ENCODE measurements around the gene VGLL4. TPM values are rescaled to one million over a fixed set of nuclear protein-coding genes. Genes with fewer than 3 reads are reported as not detected.

Gene VGLL4
- total RNA-seq, 5 donors from 2014 or later (not counting 1 experiment from before 2014, with no cell fraction given) = 24.7 to 33.4 (median 28.4) TPM

DNA sequence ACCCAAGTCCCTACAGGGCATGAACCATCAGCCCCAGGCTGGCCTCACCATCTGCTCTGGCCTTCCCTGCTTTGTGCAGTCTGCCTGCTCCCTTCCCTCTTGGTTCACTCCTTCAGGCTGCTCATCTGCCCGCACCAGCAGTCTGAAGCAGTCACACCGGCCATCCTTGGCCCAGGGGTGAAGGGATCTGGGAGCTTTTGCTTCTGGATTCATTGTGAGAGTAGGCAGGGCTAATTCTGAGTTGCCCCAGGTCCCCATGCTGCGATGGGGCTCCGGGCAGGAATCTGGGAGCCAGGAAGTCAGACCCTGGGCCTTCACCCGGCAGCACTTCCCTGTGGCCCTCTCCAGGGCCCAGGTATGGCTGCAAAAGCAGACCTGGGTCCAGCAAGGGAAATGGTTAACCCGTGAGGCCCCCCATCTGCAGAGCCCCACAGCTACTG lies 99.7 kb downstream of the VGLL4 start:
- Histone ChIP-seq H3K27ac (ENCODE audit: low read length) (no peak overlapping the region), H3K4me3 (ENCODE audit: control insufficient read depth in 1 of 2, extremely low read depth in 1 of 2, low read length in 1 of 2) (no peak overlapping the region), H3K36me3 (ENCODE audit: control insufficient read depth in 2 of 2, extremely low read depth in 1 of 2, insufficient read depth in 1 of 2, low read length in 1 of 2) (peaks cover 0 to 4% of the 10 kb centered on the region in 2 donors), H3K27me3 (replicated peaks in 1 of 2; ENCODE audit: control insufficient read depth in 2 of 2, extremely low read depth in 1 of 2, insufficient read depth in 2 of 2, low read length in 1 of 2) (no peaks in the 10 kb centered on the region), H3K4me1 (ENCODE audit: control insufficient read depth in 1 of 2, extremely low read depth in 1 of 2, insufficient read depth in 2 of 2, low read length in 2 of 2) (peaks cover 0 to 2% of the 10 kb centered on the region in 2 experiments), H3K9me3 (no peaks in the 10 kb centered on the region)
- CTCF ChIA-PET = no interaction called here
- peaks cover 4% of the 10 kb centered on the region for H3K36me3 Mint-ChIP-seq
- DNase-seq (no peak), ATAC-seq (replicated peaks in 1 of 4) (no peak)
- H3K4me3 Mint-ChIP-seq = no peak overlapping the region
- H3K4me1 Mint-ChIP-seq = no peaks in the 10 kb centered on the region
- no peaks in the 10 kb centered on the region for H3K27me3 Mint-ChIP-seq
- no peak overlapping the region for H3K27ac Mint-ChIP-seq
- no peaks in the 10 kb centered on the region for H3K9me3 Mint-ChIP-seq
- WGBS (ENCODE audit: insufficient coverage) = 89% methylated on average over 4 of the region's 6 CpGs
- POLR2A ChIA-PET = no interaction called here

DNA sequence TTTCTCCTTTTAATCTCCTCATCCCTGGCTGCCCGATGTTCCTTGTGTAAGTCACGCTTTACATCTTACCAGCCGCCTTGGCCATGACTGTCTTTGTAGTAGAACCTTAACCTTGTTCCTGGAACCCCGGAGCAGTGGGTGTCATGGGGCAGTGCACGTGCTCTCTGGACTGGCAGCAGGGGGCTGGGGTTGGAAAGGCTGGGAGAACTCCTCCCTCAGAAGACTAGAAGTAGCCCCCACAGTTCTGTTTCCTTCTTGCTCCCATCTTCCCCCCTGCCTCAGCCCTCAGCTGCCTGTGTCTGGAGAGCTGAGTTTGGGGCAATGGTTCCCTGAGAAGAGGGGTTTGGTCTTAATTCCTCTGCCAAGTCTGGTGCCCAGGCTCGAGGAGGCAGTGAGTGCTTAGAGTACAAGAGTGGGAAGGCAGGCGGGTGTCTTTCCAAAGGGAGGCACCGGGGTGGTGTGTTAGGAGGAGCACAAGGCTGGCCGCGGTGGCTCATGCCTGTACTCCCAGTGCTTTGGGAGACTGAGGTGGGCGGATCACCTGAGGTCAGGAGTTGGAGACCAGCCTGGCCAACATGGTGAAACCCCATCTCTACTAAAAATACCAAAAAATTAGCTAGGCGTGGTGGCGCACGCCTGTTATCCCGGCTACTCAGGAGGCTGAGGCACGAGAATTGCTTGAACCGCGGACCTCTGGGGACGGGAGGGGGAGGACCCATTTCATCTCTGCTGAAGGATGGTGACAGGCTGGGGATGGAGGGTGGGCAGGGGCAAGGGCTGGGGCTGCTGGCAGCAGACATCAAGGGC lies 100.4 kb downstream of the VGLL4 start:
- Mint-ChIP-seq H3K36me3 (peaks cover 4% of the 10 kb centered on the region), H3K27ac (no peak overlapping the region), H3K4me3 (no peak overlapping the region), H3K27me3 (no peaks in the 10 kb centered on the region), H3K4me1 (no peaks in the 10 kb centered on the region), H3K9me3 (no peaks in the 10 kb centered on the region)
- peaks cover 0 to 2% of the 10 kb centered on the region in 2 experiments for H3K4me1 ChIP-seq (ENCODE audit: control insufficient read depth in 1 of 2, extremely low read depth in 1 of 2, insufficient read depth in 2 of 2, low read length in 2 of 2)
- no peak overlapping the region for H3K27ac ChIP-seq (ENCODE audit: low read length)
- no peaks in the 10 kb centered on the region for H3K9me3 ChIP-seq
- WGBS (ENCODE audit: insufficient coverage) = 94% methylated on average over 10 of the region's 19 CpGs
- no peak overlapping the region for H3K4me3 ChIP-seq (ENCODE audit: control insufficient read depth in 1 of 2, extremely low read depth in 1 of 2, low read length in 1 of 2)
- H3K27me3 ChIP-seq (replicated peaks in 1 of 2; ENCODE audit: control insufficient read depth in 2 of 2, extremely low read depth in 1 of 2, insufficient read depth in 2 of 2, low read length in 1 of 2) = no peaks in the 10 kb centered on the region
- POLR2A ChIA-PET = no interaction called here
- DNase-seq (no peak), ATAC-seq (replicated peaks in 1 of 4) (no peak)
- peaks cover 0 to 4% of the 10 kb centered on the region in 2 donors for H3K36me3 ChIP-seq (ENCODE audit: control insufficient read depth in 2 of 2, extremely low read depth in 1 of 2, insufficient read depth in 1 of 2, low read length in 1 of 2)
- CTCF ChIA-PET = no interaction called here

DNA sequence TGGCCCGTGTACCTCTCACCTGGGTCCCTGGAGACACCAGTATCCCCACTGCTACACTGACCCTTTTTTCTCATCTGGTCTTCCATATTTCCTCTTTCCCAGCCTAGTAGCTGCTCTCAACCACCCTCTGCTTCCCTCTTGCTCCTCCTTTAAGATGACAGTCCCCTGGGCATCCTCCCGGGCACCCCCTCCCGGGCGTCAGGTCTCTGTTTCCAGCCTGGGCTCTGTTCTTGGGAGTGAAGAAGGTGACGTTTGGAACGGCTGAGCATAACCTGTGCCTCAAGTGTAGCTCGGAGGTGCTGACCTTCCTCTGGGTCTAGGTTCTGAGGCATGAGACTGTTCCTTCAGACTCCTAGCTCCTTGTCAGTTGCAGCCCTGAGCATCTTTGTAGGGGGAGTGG lies 101.2 kb downstream of the VGLL4 start:
- H3K27ac ChIP-seq (ENCODE audit: low read length) = no peak overlapping the region
- Mint-ChIP-seq H3K4me3 (no peak overlapping the region), H3K4me1 (no peaks in the 10 kb centered on the region), H3K36me3 (peaks cover 4% of the 10 kb centered on the region), H3K27me3 (no peaks in the 10 kb centered on the region), H3K27ac (no peak overlapping the region), H3K9me3 (no peaks in the 10 kb centered on the region)
- DNase-seq (no peak), ATAC-seq (replicated peaks in 1 of 4) (no peak)
- ChIA-PET CTCF (interaction anchor here in 1 of 2 donors (0.6 kb wide), 1 partner anchor 9 kb away, joined by 3 read pairs; no protein-coding TSS in a partner anchor), POLR2A (no interaction called here)
- 87% methylated on average over 4 of the region's 7 CpGs for WGBS (ENCODE audit: insufficient coverage)
- no peak overlapping the region for H3K4me3 ChIP-seq (ENCODE audit: control insufficient read depth in 1 of 2, extremely low read depth in 1 of 2, low read length in 1 of 2)
- H3K36me3 ChIP-seq (ENCODE audit: control insufficient read depth in 2 of 2, extremely low read depth in 1 of 2, insufficient read depth in 1 of 2, low read length in 1 of 2) = peaks cover 0 to 4% of the 10 kb centered on the region in 2 donors
- H3K4me1 ChIP-seq (ENCODE audit: control insufficient read depth in 1 of 2, extremely low read depth in 1 of 2, insufficient read depth in 2 of 2, low read length in 2 of 2) = peaks cover 0 to 2% of the 10 kb centered on the region in 2 experiments
- no peaks in the 10 kb centered on the region for H3K27me3 ChIP-seq (replicated peaks in 1 of 2; ENCODE audit: control insufficient read depth in 2 of 2, extremely low read depth in 1 of 2, insufficient read depth in 2 of 2, low read length in 1 of 2)
- no peaks in the 10 kb centered on the region for H3K9me3 ChIP-seq

DNA sequence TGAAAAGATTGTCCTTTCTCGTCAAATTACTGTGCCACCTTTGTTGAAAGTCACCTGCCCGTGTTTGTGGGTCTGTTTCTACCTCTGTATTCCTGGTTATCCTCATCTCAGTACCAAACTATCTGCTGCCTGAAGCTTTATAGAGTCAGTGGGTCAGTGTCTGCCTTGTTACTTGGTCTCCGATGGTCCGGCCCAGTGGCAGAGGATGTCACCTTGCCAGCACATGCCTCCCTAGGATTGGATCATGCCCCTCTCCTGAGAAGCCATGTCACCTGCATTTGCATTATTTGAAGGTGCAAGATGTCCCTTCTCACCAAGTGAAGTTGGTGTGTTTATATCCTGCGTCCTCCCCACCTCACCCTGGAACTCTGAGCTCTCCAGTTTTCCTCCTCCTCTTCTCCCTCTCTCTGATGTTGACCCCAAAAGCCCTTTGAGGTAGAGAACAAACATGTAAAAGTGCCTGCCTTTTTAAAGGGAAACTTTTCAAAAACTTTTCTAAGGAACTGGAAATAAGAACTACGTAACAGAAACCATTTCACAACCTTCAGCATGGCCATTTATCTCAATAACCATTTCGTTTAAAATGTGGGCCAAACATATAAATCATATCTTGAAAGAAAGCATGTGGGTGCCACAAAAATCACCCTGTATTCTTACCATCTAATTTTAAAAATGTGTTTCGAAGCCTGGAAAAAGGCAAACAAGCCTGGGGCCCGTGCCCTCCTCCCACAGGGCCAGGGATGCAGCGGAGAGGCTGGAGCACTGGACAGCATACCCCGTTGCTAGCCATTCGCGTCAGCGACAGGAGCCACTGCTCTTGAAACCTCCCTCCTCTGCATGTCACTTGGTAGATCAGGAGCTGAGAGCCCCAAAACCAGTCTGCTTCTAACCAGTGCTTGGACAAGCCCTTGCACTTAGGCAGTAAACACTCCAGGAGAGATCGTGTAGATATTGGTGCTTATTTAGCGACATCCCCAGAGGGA lies 102.1 kb downstream of the VGLL4 start:
- no peaks in the 10 kb centered on the region for H3K9me3 Mint-ChIP-seq
- H3K4me3 Mint-ChIP-seq = no peak overlapping the region
- no peak overlapping the region for H3K27ac Mint-ChIP-seq
- Histone ChIP-seq H3K9me3 (no peaks in the 10 kb centered on the region), H3K36me3 (ENCODE audit: control insufficient read depth in 2 of 2, extremely low read depth in 1 of 2, insufficient read depth in 1 of 2, low read length in 1 of 2) (peaks cover 0 to under 1% of the 10 kb centered on the region in 2 donors), H3K4me1 (ENCODE audit: control insufficient read depth in 1 of 2, extremely low read depth in 1 of 2, insufficient read depth in 2 of 2, low read length in 2 of 2) (peaks cover 0 to 2% of the 10 kb centered on the region in 2 experiments), H3K27ac (ENCODE audit: low read length) (no peak overlapping the region), H3K4me3 (ENCODE audit: control insufficient read depth in 1 of 2, extremely low read depth in 1 of 2, low read length in 1 of 2) (no peak overlapping the region), H3K27me3 (replicated peaks in 1 of 2; ENCODE audit: control insufficient read depth in 2 of 2, extremely low read depth in 1 of 2, insufficient read depth in 2 of 2, low read length in 1 of 2) (no peaks in the 10 kb centered on the region)
- no peaks in the 10 kb centered on the region for H3K4me1 Mint-ChIP-seq
- CTCF ChIA-PET = interaction anchor here in 1 of 2 donors (0.6 kb wide), 1 partner anchor 97 kb away, joined by 4 read pairs; no protein-coding TSS in a partner anchor
- POLR2A ChIA-PET = no interaction called here
- H3K36me3 Mint-ChIP-seq = peaks cover 4% of the 10 kb centered on the region
- WGBS (ENCODE audit: insufficient coverage) = 94% methylated on average over 11 of the region's 16 CpGs
- H3K27me3 Mint-ChIP-seq = no peaks in the 10 kb centered on the region
- ATAC-seq (replicated peaks in 1 of 4) = no peak
- DNase-seq = no peak

- no peaks in the 10 kb centered on the region for H3K4me1 Mint-ChIP-seq
- no peaks in the 10 kb centered on the region for H3K27me3 Mint-ChIP-seq
- no peaks in the 10 kb centered on the region for H3K9me3 Mint-ChIP-seq
- Histone ChIP-seq H3K27me3 (replicated peaks in 1 of 2; ENCODE audit: control insufficient read depth in 2 of 2, extremely low read depth in 1 of 2, insufficient read depth in 2 of 2, low read length in 1 of 2) (no peaks in the 10 kb centered on the region), H3K36me3 (ENCODE audit: control insufficient read depth in 2 of 2, extremely low read depth in 1 of 2, insufficient read depth in 1 of 2, low read length in 1 of 2) (no peaks in the 10 kb centered on the region), H3K9me3 (no peaks in the 10 kb centered on the region), H3K27ac (ENCODE audit: low read length) (no peak overlapping the region), H3K4me3 (ENCODE audit: control insufficient read depth in 1 of 2, extremely low read depth in 1 of 2, low read length in 1 of 2) (no peak overlapping the region), H3K4me1 (ENCODE audit: control insufficient read depth in 1 of 2, extremely low read depth in 1 of 2, insufficient read depth in 2 of 2, low read length in 2 of 2) (peaks cover 0 to 2% of the 10 kb centered on the region in 2 experiments)
- no peak overlapping the region for H3K27ac Mint-ChIP-seq
- no peak overlapping the region for H3K4me3 Mint-ChIP-seq
- POLR2A ChIA-PET = interaction anchor here in 1 of 2 donors (0.7 kb wide), 1 partner anchor 106 kb away, joined by 3 read pairs; no protein-coding TSS in a partner anchor
- no peak for DNase-seq
- CTCF ChIA-PET = no interaction called here
- WGBS (ENCODE audit: insufficient coverage) = 97% methylated on average over 11 of the region's 14 CpGs
- ATAC-seq (replicated peaks in 1 of 4) = no peak
- H3K36me3 Mint-ChIP-seq = peaks cover 4% of the 10 kb centered on the region
Observed at GRCh38 chr3:11539677-11540076, 104.0 kb downstream of the VGLL4 start.

DNA sequence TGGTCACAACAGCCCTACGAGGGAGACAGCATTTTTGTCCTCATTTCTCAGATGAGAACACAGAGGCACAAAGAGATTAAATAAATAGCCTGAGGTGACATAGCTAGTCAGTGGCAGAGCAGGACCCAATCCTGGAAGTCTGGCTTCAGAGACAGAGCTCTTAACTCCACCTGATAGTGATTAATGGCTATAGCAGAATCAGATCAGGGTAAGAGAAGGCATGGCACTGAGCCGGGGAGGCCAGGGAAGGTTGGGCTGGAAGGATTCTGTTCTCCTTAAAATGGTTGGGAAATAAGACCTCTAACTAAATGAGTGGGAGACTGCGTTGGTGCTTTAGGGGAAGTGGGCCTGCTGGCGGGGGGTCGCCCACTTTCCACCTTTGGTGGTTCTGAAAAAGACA lies 104.5 kb downstream of the VGLL4 start:
- no peak overlapping the region for H3K27ac ChIP-seq (ENCODE audit: low read length)
- no peaks in the 10 kb centered on the region for H3K36me3 ChIP-seq (ENCODE audit: control insufficient read depth in 2 of 2, extremely low read depth in 1 of 2, insufficient read depth in 1 of 2, low read length in 1 of 2)
- H3K36me3 Mint-ChIP-seq = peaks cover 4% of the 10 kb centered on the region
- no peak for ATAC-seq (replicated peaks in 1 of 4)
- CTCF ChIA-PET = interaction anchor here in 1 of 2 donors (0.6 kb wide), 1 partner anchor 1213 kb away, joined by 4 read pairs; no protein-coding TSS in a partner anchor
- no peaks in the 10 kb centered on the region for H3K27me3 Mint-ChIP-seq
- no peaks in the 10 kb centered on the region for H3K4me1 Mint-ChIP-seq
- H3K4me3 ChIP-seq (ENCODE audit: control insufficient read depth in 1 of 2, extremely low read depth in 1 of 2, low read length in 1 of 2) = no peak overlapping the region
- H3K4me3 Mint-ChIP-seq = no peak overlapping the region
- no peaks in the 10 kb centered on the region for H3K9me3 ChIP-seq
- peaks cover 0 to 2% of the 10 kb centered on the region in 2 experiments for H3K4me1 ChIP-seq (ENCODE audit: control insufficient read depth in 1 of 2, extremely low read depth in 1 of 2, insufficient read depth in 2 of 2, low read length in 2 of 2)
- no peaks in the 10 kb centered on the region for H3K27me3 ChIP-seq (replicated peaks in 1 of 2; ENCODE audit: control insufficient read depth in 2 of 2, extremely low read depth in 1 of 2, insufficient read depth in 2 of 2, low read length in 1 of 2)
- WGBS (ENCODE audit: insufficient coverage) = 100% methylated on average over 1 of the region's 5 CpGs
- POLR2A ChIA-PET = interaction anchor here in 1 of 2 donors (0.7 kb wide), 1 partner anchor 107 kb away, joined by 3 read pairs; no protein-coding TSS in a partner anchor
- DNase-seq = no peak
- no peaks in the 10 kb centered on the region for H3K9me3 Mint-ChIP-seq
- H3K27ac Mint-ChIP-seq = peak overlapping the region in 1 of 2 donors; percentile 25
